Panc1 (cell line): ENCODE measurements around the gene FAM110A. TPM values are rescaled to one million over a fixed set of nuclear protein-coding genes. Genes with fewer than 3 reads are reported as not detected.

Experiments used
- ATAC-seq: fragments of 200-7000 bp; cut with Tn5 transposase; 2 replicates; pipeline ENCODE4 v1.9.1; 2020; ENCODE audit warnings: mild to moderate bottlenecking, moderate library complexity
- BruUV-seq: library from RNA; stranded (reverse); fragments of 400-500 nt; replicated peaks from 2 replicates; lab custom pipeline; 2021; lab: Mats Ljungman, UMichigan
- CTCF ChIA-PET: fragments of 300-600 bp; sonication (Branson Sonifier 250); formaldehyde crosslinking; loops from one replicate; lab custom pipeline; 2022; ENCODE audit warnings: antibody characterized with exemption; lab: Charles Lee
- POLR2A ChIA-PET: fragments of 300-600 bp; sonication (Branson Sonifier 250); formaldehyde crosslinking; loops from one replicate; lab custom pipeline; 2022; ENCODE audit warnings: antibody characterized with exemption; lab: Charles Lee
- DNase-seq: peaks from one replicate; pipeline ENCODE4 v3.0.0-alpha.2; 2010; ENCODE audit warnings: low read depth, low spot score
- H3K27ac ChIP-seq: 2 replicates; pipeline ENCODE4 v1.5.1; 2011; ENCODE audit warnings: mild to moderate bottlenecking, low read length, inconsistent platforms
- H3K27me3 ChIP-seq: fragments of 200-500 bp; sonication (Bioruptor generic); 2 replicates; pipeline ENCODE4 v1.6.0; 2014; ENCODE audit warnings: low read length, inconsistent platforms; ENCODE audit not compliant: control insufficient read depth, insufficient read depth
- H3K36me3 ChIP-seq: fragments of 200-500 bp; sonication (Bioruptor generic); 2 replicates; pipeline ENCODE4 v1.5.1; 2014; ENCODE audit warnings: inconsistent platforms, mild to moderate bottlenecking, low read length, moderate library complexity; ENCODE audit not compliant: control insufficient read depth, insufficient read depth
- H3K4me1 ChIP-seq: 2 replicates; pipeline ENCODE4 v1.5.1; 2011; ENCODE audit warnings: inconsistent platforms, mild to moderate bottlenecking, low read length, moderate library complexity; ENCODE audit not compliant: control insufficient read depth, insufficient read depth
- H3K4me3 ChIP-seq, 2 experiments: 2 replicates each; pipeline ENCODE4 v1.5.1; 2011 to 2012; ENCODE audit warnings: low read depth in 2 of 2, low read length in 2 of 2, mild to moderate bottlenecking in 2 of 2, inconsistent platforms in 1 of 2, moderate library complexity in 1 of 2
- H3K9me3 ChIP-seq: fragments of 200-500 bp; sonication (Bioruptor generic); 2 replicates; pipeline ENCODE4 v1.5.1; 2014; ENCODE audit warnings: low read depth, mild to moderate bottlenecking, inconsistent platforms, low read length, moderate library complexity; ENCODE audit not compliant: control insufficient read depth, insufficient read depth
- CTCF ChIP-seq: fragments of 450-650 bp; IDR thresholded peaks from 2 replicates; pipeline ENCODE4 v1.5.1; 2017; ENCODE audit warnings: mild to moderate bottlenecking
- POLR2AphosphoS5 ChIP-seq: IDR thresholded peaks from 2 replicates; pipeline ENCODE4 v1.6.1; 2012; ENCODE audit warnings: mild to moderate bottlenecking, low read depth, low read length, moderate library complexity
- SIN3A ChIP-seq: IDR thresholded peaks from 2 replicates; pipeline ENCODE4 v1.6.1; 2012; ENCODE audit warnings: low read depth, mild to moderate bottlenecking, low read length, moderate library complexity, borderline replicate concordance; ENCODE audit not compliant: insufficient read depth
- TCF7L2 ChIP-seq: IDR thresholded peaks from 2 replicates; pipeline ENCODE4 v1.6.1; 2011; ENCODE audit warnings: mild to moderate bottlenecking, low read depth, low read length, inconsistent platforms
- in situ Hi-C: cut with HindIII; loops from 2 replicates; pipeline ENCODE4 v1.10.0; 2016; ENCODE audit warnings: low sequenced_read_pairs, low pct_unique_long_range_greater_than_20kb
- intact Hi-C: fragments of 100-400 bp; cut with micrococcal nuclease; formaldehyde crosslinking; loops from one replicate; pipeline ENCODE4 v1.10.0; 2022; ENCODE audit not compliant: unreplicated experiment
- total RNA-seq: library from RNA; stranded (reverse); gene quantifications from one replicate; pipeline ENCODE4 v1.2.1, GENCODE V29; 2021; ENCODE audit not compliant: unreplicated experiment
- TF ChIP-seq, protein P1 (sequence below), 2 experiments: IDR thresholded peaks; 2 replicates each; pipeline ENCODE4 v1.6.1; 2011 to 2012; ENCODE audit warnings: low read depth in 2 of 2, control low read depth in 1 of 2, low read length in 1 of 2, mild to moderate bottlenecking in 1 of 2, moderate library complexity in 1 of 2; ENCODE audit not compliant: insufficient read depth in 1 of 2

Gene FAM110A
- total RNA-seq, 1 experiment from 2014 or later, result 7.8 TPM

DNA sequence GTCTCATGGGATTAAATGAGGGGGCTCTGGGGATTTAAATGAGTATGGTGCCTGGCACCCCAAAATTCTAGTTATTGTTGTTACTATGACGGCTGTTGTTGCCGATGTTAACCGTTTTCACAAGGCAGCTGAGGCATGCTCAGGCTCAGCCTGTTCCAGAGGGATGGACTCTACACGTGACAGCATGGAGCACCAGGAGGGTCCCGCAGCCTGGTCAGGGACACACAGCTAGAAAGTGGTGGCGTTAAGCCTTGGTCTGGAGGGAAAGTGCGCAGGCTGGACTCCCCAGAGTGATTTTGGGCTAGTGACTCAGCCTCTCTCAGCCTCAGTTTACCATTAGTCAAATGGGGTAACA, 7.0 kb downstream of the FAM110A start:
- Histone ChIP-seq H3K36me3 (peaks cover 3% of the 10 kb centered on the region; the same call in 1 of the 2 replicates), H3K27me3 (no peaks in the 10 kb centered on the region), H3K9me3 (no peaks in the 10 kb centered on the region), H3K4me3 (peak overlapping the region; percentile 50), H3K27ac (peak overlapping the region; percentile 39), H3K4me1 (peaks cover 12% of the 10 kb centered on the region)
- POLR2A ChIA-PET, result no interaction called here
- no peak for DNase-seq
- ATAC-seq, result no peak
- TF ChIP-seq TCF7L2, result no peak
- no peak for TF ChIP-seq CTCF
- TF ChIP-seq SIN3A, result no peak
- TF ChIP-seq, protein P1, sequence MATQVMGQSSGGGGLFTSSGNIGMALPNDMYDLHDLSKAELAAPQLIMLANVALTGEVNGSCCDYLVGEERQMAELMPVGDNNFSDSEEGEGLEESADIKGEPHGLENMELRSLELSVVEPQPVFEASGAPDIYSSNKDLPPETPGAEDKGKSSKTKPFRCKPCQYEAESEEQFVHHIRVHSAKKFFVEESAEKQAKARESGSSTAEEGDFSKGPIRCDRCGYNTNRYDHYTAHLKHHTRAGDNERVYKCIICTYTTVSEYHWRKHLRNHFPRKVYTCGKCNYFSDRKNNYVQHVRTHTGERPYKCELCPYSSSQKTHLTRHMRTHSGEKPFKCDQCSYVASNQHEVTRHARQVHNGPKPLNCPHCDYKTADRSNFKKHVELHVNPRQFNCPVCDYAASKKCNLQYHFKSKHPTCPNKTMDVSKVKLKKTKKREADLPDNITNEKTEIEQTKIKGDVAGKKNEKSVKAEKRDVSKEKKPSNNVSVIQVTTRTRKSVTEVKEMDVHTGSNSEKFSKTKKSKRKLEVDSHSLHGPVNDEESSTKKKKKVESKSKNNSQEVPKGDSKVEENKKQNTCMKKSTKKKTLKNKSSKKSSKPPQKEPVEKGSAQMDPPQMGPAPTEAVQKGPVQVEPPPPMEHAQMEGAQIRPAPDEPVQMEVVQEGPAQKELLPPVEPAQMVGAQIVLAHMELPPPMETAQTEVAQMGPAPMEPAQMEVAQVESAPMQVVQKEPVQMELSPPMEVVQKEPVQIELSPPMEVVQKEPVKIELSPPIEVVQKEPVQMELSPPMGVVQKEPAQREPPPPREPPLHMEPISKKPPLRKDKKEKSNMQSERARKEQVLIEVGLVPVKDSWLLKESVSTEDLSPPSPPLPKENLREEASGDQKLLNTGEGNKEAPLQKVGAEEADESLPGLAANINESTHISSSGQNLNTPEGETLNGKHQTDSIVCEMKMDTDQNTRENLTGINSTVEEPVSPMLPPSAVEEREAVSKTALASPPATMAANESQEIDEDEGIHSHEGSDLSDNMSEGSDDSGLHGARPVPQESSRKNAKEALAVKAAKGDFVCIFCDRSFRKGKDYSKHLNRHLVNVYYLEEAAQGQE (IDR thresholded peaks at IDR 0.05; ENCODE audit: insufficient read depth in 1 of 2, low read depth in 2 of 2, low read length in 1 of 2), result no peak
- no peak for TF ChIP-seq POLR2AphosphoS5
- intact Hi-C loops (no loop called here), in situ Hi-C loops (no loop called here)
- no TSS peak for BruUV-seq
- CTCF ChIA-PET, result no interaction called here

- no peak for DNase-seq
- ATAC-seq, result peak; percentile 69
- Histone ChIP-seq H3K27me3 (no peaks in the 10 kb centered on the region), H3K27ac (peak overlapping the region; percentile 39), H3K36me3 (peaks cover 3% of the 10 kb centered on the region; the same call in 1 of the 2 replicates), H3K4me1 (peaks cover 8% of the 10 kb centered on the region), H3K9me3 (no peaks in the 10 kb centered on the region), H3K4me3 (peak overlapping the region; percentile 50)
- no TSS peak for BruUV-seq
- ChIA-PET CTCF (no interaction called here), POLR2A (no interaction called here)
- TF ChIP-seq, protein P1 (IDR thresholded peaks at IDR 0.05; ENCODE audit: insufficient read depth in 1 of 2, low read depth in 2 of 2, low read length in 1 of 2), result no peak
- TF ChIP-seq TCF7L2 (no peak), POLR2AphosphoS5 (no peak), SIN3A (no peak), CTCF (no peak)
- in situ Hi-C loops, result no loop called here
- intact Hi-C loops, result no loop called here
These were observed 7.5 kb downstream of the FAM110A start for GRCh38 chr20:840858-841567.
